Gastroesophageal sphincter (tissue), 4 donors: ENCODE data around the gene TECTA. TPM values are rescaled to one million over a fixed set of nuclear protein-coding genes. Genes with fewer than 3 reads are reported as not detected.

Experiments used
- ATAC-seq: fragments of 150-250 bp; one replicate; pipeline ENCODE4 v1.9.1; 2016; ENCODE audit warnings: mild to moderate bottlenecking, moderate library complexity
- H3K27ac ChIP-seq, 4 donors: fragments of 200-600 bp; sonication (generic) in 3 of 4; 1 replicate in 3 of 4; 2 replicates in 1 of 4; pipeline ENCODE4 v1.5.1; 2016 to 2019
- H3K27me3 ChIP-seq: fragments of 200-600 bp; sonication (generic); one replicate; pipeline ENCODE4 v1.5.1; 2019
- H3K36me3 ChIP-seq, 2 donors: fragments of 200-600 bp; sonication (generic); one replicate each; pipeline ENCODE4 v1.5.1; 2019; ENCODE audit warnings: control low read depth in 1 of 2
- H3K4me1 ChIP-seq, 3 donors: fragments of 200-600 bp; sonication (generic); 1 replicate in 2 of 3; 2 replicates in 1 of 3; pipeline ENCODE4 v1.5.1; 2016 to 2019; ENCODE audit warnings: control low read depth in 2 of 3
- H3K4me3 ChIP-seq, 2 donors: fragments of 200-600 bp; sonication (generic); one replicate each; pipeline ENCODE4 v1.5.1; 2019; ENCODE audit warnings: mild to moderate bottlenecking in 1 of 2, moderate library complexity in 1 of 2
- H3K9me3 ChIP-seq, 3 donors: fragments of 200-600 bp; sonication (generic); one replicate each; pipeline ENCODE4 v1.5.1; 2017 to 2019; ENCODE audit warnings: control low read depth in 2 of 3
- EP300 ChIP-seq: sonication (generic); formaldehyde crosslinking; IDR thresholded peaks from one replicate; pipeline ENCODE4 v1.6.1; 2017; ENCODE audit warnings: antibody characterized with exemption, mild to moderate bottlenecking
- POLR2A ChIP-seq, 2 donors: fragments of 450-650 bp; IDR thresholded peaks; one replicate each; pipeline ENCODE4 v1.6.1; 2017; ENCODE audit warnings: antibody characterized with exemption in 2 of 2, mild to moderate bottlenecking in 2 of 2, moderate library complexity in 1 of 2
- POLR2AphosphoS5 ChIP-seq: sonication (generic); formaldehyde crosslinking; IDR thresholded peaks from one replicate; pipeline ENCODE4 v1.6.1; 2017; ENCODE audit warnings: antibody characterized with exemption
- WGBS, 2 donors: methylation state at CpG; one replicate each; pipeline ENCODE4 v1.1.5; 2018; ENCODE audit warnings: low coverage in 1 of 2; 5-methylcytosine and 5-hydroxymethylcytosine counted together
- total RNA-seq, 4 donors: library from RNA; depleted of rRNA; stranded (reverse); fragments of >200 nt; gene quantifications; one replicate each; pipeline ENCODE4 v1.1.0, GENCODE V29; 2016
- TF ChIP-seq, protein P1 (sequence below), 4 experiments: fragments of 200-600 bp in 2 of 4; fragments of 450-650 bp in 2 of 4; sonication (generic) in 1 of 4; IDR thresholded peaks; one replicate each; pipeline ENCODE4 v1.5.1; 2017 to 2019; ENCODE audit warnings: antibody characterized with exemption in 4 of 4, mild to moderate bottlenecking in 2 of 4, moderate library complexity in 2 of 4

Gene TECTA
- 1 to 10 TPM in 1 of 4 donors, under 1 TPM in 2, not detected in 1; 0.35 to 1.3 (median 0.78) TPM for total RNA-seq

DNA sequence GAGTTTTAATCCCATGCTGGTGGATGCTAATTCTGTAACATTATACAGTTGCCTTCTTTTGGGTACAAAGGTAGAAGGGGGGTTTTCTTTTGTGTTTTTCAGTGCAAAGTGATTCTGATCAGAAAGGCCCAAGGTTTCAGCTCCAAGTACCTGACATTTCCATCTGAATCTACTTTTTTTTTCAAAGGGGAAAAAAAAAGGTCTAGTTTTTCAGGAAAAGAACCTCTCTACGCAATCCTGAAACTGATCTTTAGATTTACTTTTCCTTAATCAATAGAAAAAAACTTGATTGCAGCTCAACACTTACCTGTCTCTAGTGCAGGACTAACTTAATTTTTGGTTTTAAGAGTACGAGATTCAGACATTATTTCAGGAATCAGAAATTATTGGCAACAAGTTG lies at the start of gene TECTA:
Gene TECTA, plus strand, starts transcription at position 301 of the 400 bp plus-strand sequence. CDS start 1,423 bp downstream, outside the sequence.
- Histone ChIP-seq H3K27ac (no peak within 1 kb of the TSS), H3K9me3 (no peaks in the 10 kb centered on the region), H3K4me3 (no peak within 1 kb of the TSS), H3K36me3 (no peaks in the 10 kb centered on the region), H3K27me3 (no peaks in the 10 kb centered on the region), H3K4me1 (peaks cover 0 to 18% (median 16%) of the 10 kb centered on the region in 3 donors)
- ATAC-seq: no peak
- 90 to 100% methylated on average over 2 of the region's 2 CpGs for WGBS, 2 donors
- no peak for TF ChIP-seq EP300
- TF ChIP-seq POLR2A (IDR thresholded peaks at IDR 0.05): no peak
- TF ChIP-seq, protein P1, sequence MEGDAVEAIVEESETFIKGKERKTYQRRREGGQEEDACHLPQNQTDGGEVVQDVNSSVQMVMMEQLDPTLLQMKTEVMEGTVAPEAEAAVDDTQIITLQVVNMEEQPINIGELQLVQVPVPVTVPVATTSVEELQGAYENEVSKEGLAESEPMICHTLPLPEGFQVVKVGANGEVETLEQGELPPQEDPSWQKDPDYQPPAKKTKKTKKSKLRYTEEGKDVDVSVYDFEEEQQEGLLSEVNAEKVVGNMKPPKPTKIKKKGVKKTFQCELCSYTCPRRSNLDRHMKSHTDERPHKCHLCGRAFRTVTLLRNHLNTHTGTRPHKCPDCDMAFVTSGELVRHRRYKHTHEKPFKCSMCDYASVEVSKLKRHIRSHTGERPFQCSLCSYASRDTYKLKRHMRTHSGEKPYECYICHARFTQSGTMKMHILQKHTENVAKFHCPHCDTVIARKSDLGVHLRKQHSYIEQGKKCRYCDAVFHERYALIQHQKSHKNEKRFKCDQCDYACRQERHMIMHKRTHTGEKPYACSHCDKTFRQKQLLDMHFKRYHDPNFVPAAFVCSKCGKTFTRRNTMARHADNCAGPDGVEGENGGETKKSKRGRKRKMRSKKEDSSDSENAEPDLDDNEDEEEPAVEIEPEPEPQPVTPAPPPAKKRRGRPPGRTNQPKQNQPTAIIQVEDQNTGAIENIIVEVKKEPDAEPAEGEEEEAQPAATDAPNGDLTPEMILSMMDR (IDR thresholded peaks at IDR 0.05): no peak
- TF ChIP-seq POLR2AphosphoS5: no peak

- TF ChIP-seq POLR2AphosphoS5: no peak
- no peak for TF ChIP-seq EP300
- H3K27me3 ChIP-seq: no peaks in the 10 kb centered on the region
Measured at GRCh38 chr11:121053244-121053643, 47.8 kb upstream of the TECTA start.

DNA sequence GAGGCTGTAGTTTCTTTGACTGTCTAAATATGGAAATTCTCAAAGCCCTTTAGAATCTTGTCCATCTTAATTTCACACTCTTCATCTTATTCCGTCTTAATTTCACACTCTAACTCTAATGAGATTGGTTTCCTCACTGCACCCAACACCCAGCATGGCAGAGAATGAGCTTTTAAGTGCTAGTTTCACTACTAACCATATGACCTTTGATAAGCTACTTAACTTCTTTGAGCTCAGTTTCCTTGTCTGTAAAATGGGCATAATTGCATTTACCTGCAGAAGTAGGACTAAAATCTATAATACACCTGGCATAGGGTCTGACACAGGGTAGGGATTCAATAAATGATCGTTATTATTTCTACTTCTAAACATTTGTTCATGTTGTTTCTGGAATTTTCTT lies 46.8 kb upstream of the TECTA start:
- no peak for ATAC-seq
- H3K4me1 ChIP-seq: no peaks in the 10 kb centered on the region
- WGBS, 2 donors: 92 to 100% methylated on average over 2 of the region's 2 CpGs
- H3K4me3 ChIP-seq: no peak overlapping the region
- TF ChIP-seq POLR2AphosphoS5 (no peak), EP300 (no peak), POLR2A (IDR thresholded peaks at IDR 0.05) (no peak)
- TF ChIP-seq, protein P1 (IDR thresholded peaks at IDR 0.05): no peak
- no peak overlapping the region for H3K27ac ChIP-seq
- no peaks in the 10 kb centered on the region for H3K9me3 ChIP-seq
- H3K27me3 ChIP-seq: no peaks in the 10 kb centered on the region
- peaks cover 8 to 76% of the 10 kb centered on the region in 2 donors for H3K36me3 ChIP-seq

More at GRCh38 chr11:121053244-121053643, 47.8 kb upstream of the TECTA start:
- no peak for ATAC-seq
- Histone ChIP-seq H3K4me3 (no peak overlapping the region), H3K9me3 (no peaks in the 10 kb centered on the region), H3K4me1 (no peaks in the 10 kb centered on the region), H3K36me3 (peaks cover 8 to 77% of the 10 kb centered on the region in 2 donors), H3K27ac (no peak overlapping the region)
- WGBS, 2 donors: 90 to 92% methylated on average over 3 to 4 of the region's 4 CpGs

GRCh38 chr11:121055076-121055475 lies 46.0 kb upstream of the TECTA start:
- Histone ChIP-seq H3K27ac (no peak overlapping the region), H3K4me1 (no peaks in the 10 kb centered on the region), H3K36me3 (peaks cover 8 to 73% of the 10 kb centered on the region in 2 donors), H3K4me3 (no peak overlapping the region), H3K27me3 (no peaks in the 10 kb centered on the region), H3K9me3 (no peaks in the 10 kb centered on the region)
- no peak for ATAC-seq
- 70 to 86% methylated on average over 2 to 3 of the region's 3 CpGs for WGBS, 2 donors
- TF ChIP-seq, protein P1 (IDR thresholded peaks at IDR 0.05): no peak
- no peak for TF ChIP-seq POLR2A (IDR thresholded peaks at IDR 0.05)
- TF ChIP-seq EP300: no peak
- no peak for TF ChIP-seq POLR2AphosphoS5

DNA sequence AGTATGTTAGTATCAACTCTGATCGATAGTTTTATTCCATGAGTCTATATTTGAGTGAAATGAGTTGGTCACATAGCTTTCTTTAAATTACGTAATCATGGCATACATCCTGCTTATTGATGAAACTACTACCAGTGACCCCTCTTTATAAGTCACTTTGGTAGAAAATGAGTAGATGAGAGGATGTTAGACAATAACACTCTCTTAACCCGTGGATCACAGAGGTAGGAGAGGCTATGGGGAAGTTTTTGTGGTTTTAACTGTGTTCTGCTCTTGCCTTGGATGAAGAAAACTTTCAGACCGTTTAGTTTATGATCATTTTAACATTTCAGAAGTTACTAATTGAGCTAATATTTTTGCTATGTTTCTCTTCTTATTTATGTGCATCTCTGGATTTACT lies 43.1 kb upstream of the TECTA start:
- Histone ChIP-seq H3K4me3 (no peak overlapping the region), H3K36me3 (peaks cover 13 to 91% of the 10 kb centered on the region in 2 donors), H3K27ac (no peak overlapping the region), H3K9me3 (no peaks in the 10 kb centered on the region), H3K27me3 (no peaks in the 10 kb centered on the region), H3K4me1 (no peaks in the 10 kb centered on the region)
- no peak for ATAC-seq
- no peak for TF ChIP-seq EP300
- TF ChIP-seq POLR2A (IDR thresholded peaks at IDR 0.05): no peak
- TF ChIP-seq POLR2AphosphoS5: no peak
- TF ChIP-seq, protein P1 (IDR thresholded peaks at IDR 0.05): no peak
- 69 to 89% methylated on average over 2 to 4 of the region's 4 CpGs for WGBS, 2 donors
